Endothelial cell of umbilical vein (primary cell): ENCODE results near the gene PSMB3.

ENCODE experiments used
- FOS ChIP-seq: IDR thresholded peaks from 2 replicates; pipeline ENCODE4 v1.6.1; 2011; ENCODE audit warnings: mild to moderate bottlenecking, low read length, moderate library complexity, borderline replicate concordance; ENCODE audit not compliant: insufficient read depth
- GATA2 ChIP-seq: IDR thresholded peaks from 2 replicates; pipeline ENCODE4 v1.7.0; 2011; ENCODE audit warnings: low read depth, mild to moderate bottlenecking, moderate library complexity, mixed read lengths, low read length; ENCODE audit not compliant: insufficient read length, insufficient read depth
- POLR2A ChIP-seq: IDR thresholded peaks from 2 replicates; pipeline ENCODE4 v1.6.1; 2012; ENCODE audit warnings: low read depth, mild to moderate bottlenecking, control low read depth, low read length
- POLR2AphosphoS5 ChIP-seq: IDR thresholded peaks from 2 replicates; pipeline ENCODE4 v1.6.1; 2012; ENCODE audit warnings: low read depth, mild to moderate bottlenecking, control low read depth, low read length, moderate library complexity; ENCODE audit not compliant: insufficient read depth
- TF ChIP-seq, protein P1 (sequence below), 2 donors: IDR thresholded peaks; 1 replicate in 1 of 2; 2 replicates in 1 of 2; pipeline ENCODE4 v1.5.1; 2011; ENCODE audit warnings: low read length in 2 of 2, mild to moderate bottlenecking in 2 of 2, moderate library complexity in 2 of 2, control low read depth in 1 of 2, inconsistent platforms in 1 of 2, low read depth in 1 of 2; ENCODE audit not compliant: insufficient read depth in 1 of 2; ENCODE audit errors: extremely low read depth in 1 of 2

- TF ChIP-seq, protein P1, sequence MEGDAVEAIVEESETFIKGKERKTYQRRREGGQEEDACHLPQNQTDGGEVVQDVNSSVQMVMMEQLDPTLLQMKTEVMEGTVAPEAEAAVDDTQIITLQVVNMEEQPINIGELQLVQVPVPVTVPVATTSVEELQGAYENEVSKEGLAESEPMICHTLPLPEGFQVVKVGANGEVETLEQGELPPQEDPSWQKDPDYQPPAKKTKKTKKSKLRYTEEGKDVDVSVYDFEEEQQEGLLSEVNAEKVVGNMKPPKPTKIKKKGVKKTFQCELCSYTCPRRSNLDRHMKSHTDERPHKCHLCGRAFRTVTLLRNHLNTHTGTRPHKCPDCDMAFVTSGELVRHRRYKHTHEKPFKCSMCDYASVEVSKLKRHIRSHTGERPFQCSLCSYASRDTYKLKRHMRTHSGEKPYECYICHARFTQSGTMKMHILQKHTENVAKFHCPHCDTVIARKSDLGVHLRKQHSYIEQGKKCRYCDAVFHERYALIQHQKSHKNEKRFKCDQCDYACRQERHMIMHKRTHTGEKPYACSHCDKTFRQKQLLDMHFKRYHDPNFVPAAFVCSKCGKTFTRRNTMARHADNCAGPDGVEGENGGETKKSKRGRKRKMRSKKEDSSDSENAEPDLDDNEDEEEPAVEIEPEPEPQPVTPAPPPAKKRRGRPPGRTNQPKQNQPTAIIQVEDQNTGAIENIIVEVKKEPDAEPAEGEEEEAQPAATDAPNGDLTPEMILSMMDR (IDR thresholded peaks at IDR 0.05; ENCODE audit: extremely low read depth in 1 of 2, insufficient read depth in 1 of 2, low read depth in 1 of 2, low read length in 2 of 2) = no peak
- TF ChIP-seq POLR2AphosphoS5 (no peak), GATA2 (no peak), POLR2A (no peak), FOS (no peak)
Observed at GRCh38 chr17:38720941-38721340, 31.6 kb upstream of the PSMB3 start.
